GM03348 (cell line): Measurements from ENCODE around the gene LIM2.

Source experiments
- DNase-seq: peaks from one replicate; pipeline ENCODE4 v3.0.0; 2012; ENCODE audit warnings: low spot score

The LIM2 gene

DNA sequence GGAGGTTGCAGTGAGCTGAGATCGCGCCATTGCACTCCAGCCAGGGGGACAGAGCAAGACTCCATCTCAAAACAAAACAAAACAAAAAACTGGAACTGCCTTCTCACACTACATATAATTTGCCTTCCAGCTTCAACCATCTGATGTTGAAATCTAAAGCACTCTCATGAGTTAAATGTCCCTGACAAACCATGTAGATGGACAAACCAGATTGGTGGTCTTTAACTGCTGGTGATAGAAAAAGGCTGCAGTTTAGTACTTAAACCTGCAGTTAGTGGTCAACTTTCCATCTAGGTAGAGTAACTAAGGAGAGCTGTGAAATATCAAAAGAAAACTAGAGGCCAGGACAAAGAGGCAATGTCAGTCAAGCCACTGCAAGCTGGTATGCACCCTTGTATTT lies 8.4 kb upstream of the LIM2 start:
- no peak for DNase-seq

DNA sequence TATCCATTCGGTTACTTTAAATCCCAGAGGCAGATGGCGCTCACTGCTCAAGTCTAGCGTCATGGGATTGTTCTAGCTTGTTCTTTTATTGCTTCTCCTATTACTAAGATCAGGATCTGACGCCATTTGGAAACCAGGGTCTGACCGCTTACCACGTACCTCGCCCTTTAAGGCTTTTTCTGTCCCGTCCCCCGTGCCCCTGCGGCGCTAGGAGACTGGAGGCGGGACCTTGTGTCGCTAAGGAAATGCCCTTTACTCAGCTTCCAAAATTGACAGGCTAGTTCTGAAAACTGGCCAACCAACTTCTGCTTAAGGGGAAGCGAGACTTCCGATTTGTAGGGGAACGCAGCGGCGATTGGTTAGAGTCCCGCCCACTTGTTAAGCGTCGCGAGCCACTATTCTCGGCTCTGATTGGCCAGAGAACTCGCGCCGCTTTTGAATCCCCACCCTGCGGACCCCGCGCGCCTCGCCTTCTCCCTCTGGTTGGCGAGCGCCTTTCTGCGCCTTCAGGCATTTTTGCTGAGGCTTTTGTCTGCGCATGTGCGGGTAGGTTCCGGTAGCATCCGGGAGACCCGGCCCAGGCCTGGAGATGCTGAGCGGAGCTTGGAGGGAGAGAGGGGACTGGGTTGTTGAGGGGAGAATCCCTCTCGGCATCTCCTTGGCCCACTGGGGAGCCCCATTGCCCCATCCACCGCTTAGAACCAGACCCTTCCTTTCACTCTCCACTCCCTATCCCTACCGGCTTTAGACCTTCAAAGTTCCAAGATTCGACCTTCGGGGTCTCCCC lies 6.5 kb upstream of the LIM2 start:
- peak; percentile 98 for DNase-seq

DNA sequence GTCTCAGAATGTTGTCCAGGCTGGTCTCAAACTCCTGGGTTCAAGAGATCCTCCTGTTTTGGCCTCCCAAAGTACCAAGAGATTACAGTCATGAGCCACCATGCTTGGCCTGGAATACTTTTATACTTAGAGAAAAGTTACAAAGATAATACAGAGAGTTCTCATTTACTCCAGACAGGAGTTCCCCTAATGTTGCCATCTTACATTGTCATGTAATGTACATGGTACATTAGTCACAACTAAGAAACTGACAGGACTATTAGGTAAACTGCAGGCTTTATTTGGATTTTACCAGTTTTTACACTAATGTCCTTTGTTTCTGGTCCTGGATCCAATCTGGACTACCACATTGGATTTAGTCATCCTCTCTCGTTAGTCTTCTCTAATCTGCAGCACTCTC lies 4.9 kb upstream of the LIM2 start:
- no peak for DNase-seq

DNA sequence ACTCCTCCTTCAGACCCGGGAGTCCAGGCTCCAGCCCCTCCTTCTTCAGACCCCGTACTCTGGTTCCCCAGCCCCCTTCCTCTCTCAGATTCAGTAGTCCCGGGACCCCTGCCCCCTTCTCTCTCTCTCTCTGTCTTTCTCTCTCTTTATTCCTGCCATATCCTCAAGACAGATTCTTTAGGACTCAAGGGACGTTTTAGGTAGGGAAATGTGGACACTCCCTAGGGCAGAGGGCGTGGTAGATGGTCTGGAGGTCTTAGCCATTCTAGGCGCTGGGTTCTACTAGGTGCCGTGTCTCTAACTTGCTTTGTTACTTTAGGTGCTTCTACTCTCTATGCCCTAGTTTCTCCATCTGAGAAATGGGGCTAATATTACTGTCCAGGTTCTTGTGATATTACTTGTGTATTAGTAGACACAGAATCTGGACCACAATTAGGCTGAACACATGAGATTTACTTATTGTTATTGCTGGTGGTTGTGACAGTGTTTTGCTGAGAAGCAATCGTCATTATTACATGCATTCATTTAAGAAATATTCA lies 3.4 kb upstream of the LIM2 start:
- no peak for DNase-seq

DNA sequence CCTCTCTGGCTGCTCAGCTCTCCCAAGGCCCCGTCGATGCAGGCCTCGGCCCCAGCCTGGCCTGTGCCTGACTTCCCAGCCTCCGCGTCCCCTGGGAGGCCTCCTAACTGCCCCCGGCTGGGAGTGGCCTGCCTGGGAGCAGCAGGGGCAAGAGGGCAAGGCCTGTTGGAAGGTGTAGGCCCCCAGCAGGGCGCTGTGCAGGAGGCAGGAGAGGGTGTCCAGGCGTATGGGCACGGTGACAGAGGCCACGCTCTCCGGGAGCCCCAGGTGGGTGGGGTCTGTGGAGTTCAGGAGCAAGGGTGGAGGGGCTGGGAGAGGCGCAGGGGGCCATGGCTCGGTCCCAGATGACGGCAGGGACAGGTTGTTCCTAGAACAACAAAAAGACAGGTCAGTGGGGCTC lies 1.4 kb upstream of the LIM2 start:
- DNase-seq: no peak

DNA sequence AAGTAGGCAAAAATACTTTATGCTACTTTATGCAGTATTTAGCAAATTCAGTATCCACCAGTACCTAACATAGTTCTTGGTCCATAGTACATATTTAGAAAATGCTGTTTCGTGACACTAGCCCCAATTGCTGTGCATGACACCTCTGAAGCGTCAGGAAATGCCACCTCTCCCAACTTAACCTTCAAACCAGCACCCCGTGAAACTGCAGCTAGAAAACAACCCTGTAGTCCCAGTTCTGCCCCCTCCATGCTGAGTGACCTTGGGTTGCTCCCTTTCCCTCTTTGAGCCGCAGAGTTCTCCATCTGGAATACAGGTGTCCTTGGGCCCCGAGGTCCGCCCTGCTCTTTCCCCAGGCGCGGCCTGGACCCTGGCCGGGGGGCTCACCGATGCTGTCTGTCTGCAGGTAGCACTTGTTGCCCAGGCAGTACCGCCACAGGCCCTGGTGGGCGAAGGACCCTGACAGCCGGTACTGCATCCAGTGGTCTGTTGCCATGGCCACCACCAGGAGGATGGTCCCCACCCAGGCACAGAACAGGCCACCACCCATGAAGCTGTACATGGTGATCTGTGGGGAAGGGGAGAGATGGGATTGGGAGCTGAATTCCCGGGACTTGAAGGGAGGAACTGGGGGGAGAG lies 773 bp downstream of the LIM2 start:
- no peak for DNase-seq

DNA sequence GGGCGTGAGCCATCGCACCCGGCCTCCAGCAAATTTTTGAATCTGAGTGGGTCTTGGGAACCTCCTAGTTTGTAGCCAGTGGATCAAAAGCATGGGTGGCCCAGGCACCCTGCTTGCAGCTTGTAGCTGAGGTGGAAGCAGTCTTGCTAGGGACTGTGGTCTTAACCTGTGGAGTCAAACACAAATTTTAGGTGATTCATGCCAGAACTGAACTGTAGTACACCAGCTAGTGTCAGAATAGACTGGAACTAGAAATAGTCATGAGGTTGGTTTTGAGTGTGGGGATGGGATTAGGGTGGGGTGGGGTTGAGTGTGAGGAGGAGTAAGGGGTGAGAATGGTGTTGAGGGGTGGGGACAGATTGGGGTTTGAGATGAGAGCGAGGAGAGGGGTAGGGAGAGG lies 5.8 kb downstream of the LIM2 start:
- DNase-seq: no peak

DNA sequence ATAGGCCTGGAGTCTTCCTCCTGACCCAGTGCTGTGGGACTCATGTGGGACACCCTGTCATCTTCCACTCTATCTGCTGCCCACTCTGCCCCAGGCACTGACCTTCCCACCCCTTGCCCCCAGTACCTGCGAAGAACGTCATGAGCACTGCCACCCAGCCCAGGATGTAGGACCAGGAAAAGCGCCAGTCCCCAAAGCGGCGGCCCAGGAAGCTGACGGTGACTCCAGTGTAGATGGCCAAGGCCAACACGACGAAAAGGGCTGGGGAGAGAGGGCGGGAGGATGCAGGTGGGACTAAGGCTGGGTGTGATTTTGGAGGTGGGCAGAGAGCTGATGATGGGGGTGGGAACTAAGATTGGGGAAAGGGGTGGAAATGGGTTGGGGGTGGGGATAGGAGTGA lies 7.4 kb downstream of the LIM2 start:
- DNase-seq: no peak

DNA sequence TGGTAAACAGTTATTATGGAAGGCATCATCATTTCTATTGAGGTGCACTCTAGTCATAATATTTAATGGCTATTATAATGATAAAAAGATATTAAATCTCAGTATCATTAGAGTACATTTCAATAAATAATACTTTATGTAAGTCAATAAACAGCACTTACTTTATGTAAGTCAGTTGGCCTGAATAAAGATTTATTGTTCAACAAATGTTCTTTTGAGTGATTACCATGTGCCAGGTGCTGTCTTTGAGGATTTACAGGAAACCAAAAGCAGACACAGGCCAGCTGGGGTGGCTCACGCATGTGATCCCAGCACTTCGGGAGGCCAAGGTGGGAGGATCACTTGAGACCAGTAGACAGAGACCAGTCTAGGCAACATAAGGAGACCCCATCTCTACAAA lies 10.4 kb downstream of the LIM2 start:
- no peak for DNase-seq

DNA sequence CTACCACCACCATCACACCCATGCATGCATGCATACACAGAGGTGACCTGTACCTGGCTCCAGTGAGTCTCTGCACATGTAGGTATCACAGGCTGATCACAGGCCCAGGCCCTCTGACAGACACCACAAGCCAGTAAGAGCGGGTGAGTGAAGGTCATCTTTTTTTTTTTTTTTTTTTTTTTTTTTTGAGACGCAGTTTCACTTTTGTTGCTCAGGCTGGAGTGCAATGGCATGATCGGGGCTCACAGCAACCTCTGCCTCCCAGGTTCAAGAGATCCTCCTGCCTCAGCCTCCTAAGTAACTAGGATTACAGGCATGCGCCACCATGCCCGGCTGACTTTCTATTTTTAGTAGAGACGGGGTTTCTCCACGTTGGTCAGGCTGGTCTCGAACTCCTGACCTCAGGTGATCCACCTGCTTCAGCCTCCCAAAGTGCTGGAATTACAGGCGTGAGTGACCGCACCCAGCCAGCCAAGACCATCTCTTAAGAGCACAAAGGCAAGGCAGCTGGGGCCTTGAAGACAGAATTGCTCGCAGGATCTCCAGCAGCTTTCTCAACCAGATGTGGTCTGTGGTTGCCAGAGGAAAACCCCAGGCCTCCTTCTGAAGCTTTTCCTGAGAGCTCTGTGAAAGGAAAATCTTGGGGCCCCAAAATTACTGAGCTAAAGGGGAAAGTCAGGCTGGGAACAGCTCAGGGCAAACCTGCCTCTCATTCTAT lies 12.1 kb downstream of the LIM2 start:
- no peak for DNase-seq

DNA sequence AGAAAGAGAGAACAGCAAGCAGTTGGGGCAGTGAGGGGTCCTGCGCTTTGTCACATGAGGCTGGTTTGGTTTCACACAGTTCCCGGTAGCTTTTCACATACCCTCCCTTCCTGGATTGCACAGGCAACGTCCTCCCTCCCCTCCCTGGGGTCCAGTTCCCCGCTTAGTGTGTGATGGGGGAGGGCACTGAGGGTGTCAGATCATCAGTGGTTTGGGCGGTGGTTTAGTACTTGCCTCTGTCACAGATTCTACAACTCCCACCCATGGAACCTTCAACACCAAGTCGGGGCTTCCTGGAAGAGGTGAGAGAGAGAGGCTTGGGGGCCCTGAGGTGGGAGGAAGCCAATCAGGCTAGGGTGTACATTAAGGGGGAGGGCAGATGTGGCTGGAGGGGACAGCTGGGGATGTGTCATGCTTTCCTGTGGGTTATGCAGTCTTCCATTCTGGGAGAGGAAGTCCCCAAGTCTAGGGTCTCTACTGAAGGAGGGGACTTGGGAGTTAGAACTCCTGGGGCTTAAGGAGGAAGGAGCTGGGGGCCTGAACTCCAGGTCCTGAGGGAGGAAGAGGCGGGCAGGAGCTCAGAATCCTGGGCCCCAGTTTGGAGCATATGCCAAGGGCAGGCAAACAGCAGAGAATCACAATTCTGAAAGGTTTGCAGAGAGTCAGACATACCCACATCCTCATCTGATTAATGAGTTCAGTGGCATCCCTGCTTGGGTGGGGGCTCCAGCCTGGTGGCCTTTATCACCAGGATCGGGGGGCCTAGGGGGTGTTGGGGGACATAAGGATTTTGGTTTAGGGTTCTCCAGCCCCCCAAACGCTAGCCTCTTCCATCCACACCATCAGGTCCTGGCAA lies 14.9 kb downstream of the LIM2 start, which contains the start of gene NKG7:
Gene NKG7, minus strand, starts transcription at position 6 of the 856 bp plus-strand sequence. CDS start 119 bp downstream, outside the sequence.
- DNase-seq: no peak

DNA sequence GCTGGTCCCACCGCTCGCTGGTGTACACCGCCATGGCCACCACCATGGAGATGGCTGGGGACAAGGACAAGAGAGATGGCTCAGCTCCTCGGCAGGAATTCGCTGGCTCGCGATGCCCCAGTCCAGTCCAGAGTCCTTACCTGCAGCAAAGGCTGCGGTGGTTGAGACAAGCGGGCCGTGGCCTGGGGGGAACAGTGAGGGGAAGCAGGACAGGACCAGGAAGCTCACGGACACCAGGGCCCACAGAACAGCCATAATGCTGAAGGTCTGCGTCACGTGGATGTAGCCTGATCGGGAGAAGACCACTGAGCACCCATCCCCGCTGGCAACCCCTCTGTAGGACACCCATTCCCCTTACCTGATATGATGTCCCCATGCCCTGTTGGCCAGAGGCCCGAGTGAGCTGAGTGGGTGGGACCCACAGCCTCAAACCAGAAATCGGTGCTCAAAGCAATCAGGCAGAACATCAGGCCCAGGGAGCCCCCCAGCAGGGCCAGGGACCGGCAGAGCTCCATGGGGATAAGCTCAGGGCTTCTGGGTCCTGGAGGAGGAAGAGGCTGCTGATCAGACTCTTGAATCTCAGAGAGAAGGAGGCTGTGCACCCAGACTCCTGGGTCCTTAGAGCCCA lies 15.6 kb downstream of the LIM2 start:
- no peak for DNase-seq

DNA sequence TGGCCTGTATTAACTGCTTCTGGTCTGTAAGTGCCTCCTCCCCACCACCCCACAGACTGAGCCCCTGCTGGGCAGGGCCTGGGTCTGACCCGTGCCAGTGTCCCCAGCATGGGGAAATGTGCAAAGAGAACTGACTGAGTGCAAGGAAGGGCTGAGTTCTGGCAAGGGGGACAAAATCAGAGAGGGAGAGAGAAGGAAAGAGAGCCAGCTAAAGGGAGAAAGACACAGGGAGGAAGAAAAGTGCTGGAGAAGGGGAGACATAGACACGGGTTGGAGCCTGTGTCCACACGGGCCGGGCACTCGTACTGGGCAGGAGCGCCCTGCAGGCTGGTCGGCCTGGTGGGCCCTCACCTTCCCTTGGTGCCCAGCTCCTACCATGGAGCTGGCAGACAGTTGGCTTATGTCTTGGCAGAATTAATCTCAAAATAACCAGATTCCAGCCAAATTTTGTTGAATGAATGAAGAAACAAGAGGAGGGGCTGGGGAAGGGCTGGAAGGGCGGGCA lies 16.5 kb downstream of the LIM2 start:
- DNase-seq: no peak

DNA sequence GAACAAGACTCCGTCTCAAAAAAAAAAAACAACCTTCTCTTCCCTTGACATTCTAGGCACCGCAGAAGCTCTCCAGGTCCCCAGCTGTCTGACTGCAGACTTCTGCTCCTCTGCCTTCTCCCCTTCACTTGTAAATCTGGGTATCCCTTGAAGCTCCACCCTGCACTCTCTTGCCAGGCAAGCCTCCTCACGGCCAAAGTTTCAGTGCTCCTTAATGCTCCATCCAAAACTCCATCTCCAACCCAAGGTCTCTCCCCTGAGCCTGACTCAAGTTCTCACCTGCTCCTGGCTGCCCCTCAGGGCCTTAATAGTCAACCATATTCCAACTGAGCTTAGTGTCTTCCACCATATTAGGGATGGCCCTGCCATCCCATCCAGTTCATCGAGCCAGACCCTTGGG lies 17.5 kb downstream of the LIM2 start:
- DNase-seq: no peak

DNA sequence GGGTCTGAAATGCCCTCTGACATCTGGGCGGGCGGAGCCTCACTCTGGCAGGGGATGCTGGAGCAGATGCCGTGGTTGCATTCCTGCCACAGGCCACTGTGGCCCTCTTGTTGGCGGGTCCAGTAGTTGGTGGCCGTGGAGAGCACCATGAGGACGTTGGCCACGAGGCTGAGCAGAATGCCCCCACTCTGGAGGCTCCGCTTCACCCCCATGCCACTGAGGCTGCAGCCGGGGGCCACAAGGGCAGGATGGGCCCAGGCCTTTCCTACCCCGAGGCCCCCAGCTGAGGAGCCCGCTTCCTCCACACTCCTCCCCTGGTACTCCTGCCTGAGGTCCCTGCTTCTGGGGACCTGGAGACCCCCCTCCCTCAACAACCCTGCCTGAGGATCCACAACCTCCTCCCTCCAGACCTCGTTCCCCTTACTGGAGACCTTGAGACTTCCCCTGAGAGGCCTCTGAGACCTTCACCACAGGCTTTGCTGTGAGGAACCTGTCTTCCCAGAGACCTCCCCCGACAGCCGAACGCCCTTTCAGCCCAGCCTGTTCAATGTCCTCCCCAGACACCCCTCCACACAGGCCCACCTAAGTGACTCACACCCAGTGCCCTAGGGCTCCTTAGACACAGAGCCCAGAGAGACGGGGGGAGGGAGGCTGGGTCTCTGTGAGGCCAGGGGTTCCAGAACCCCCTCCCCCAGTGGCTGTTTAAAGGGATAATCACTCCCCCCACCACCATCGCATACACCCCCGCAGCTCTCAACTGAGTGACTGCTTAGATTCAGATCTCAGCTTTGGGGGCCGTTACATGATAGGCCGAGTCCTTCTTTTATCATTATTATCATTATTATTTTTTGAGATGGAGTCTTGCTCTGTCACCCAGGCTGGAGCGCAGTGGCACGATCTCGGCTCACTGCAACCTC lies 19.1 kb downstream of the LIM2 start, which contains the start of gene CLDND2:
Gene CLDND2, minus strand, starts transcription at position 638 of the 917 bp plus-strand sequence. Its CDS starts 426 bp downstream, at position 212.
- peak; percentile 39 for DNase-seq

DNA sequence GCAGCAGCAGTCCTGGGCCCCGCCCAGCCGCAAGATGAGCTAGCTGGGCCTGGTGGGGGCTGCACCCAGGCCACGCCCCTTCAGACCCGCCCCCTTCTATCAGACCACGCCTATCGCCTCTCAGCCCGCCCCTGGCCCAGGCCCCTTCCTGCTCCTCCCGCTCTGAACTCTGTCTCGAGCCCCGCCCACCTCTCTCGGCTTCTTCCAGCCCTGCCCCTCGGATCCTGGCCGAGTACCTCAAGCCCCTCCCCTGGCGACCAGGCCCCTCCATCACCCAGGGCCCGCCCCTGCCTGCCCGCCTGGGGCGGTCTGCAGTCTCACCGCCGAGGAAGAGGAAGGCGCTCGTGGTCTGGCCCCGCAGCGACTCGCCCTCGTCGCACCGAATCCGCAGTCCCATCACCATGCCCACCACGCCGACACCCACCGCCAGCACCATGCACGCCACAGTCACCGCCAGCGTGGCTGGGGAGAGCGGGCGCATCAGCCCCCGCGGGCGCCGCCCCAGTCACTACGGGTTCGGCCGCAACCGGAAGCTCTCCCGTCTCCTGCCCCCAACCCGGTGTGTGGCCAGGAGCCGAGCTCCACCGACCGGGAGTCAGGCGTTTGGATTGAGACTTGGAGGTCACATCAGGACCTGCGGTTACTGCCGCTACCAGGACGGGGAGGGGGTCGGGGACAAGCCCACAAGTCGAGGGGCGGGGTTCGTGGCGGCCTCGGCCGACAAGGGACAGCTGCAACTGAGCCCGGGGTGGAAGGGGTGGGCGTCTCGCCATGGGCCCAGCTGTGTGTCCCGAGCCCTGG lies 20.0 kb downstream of the LIM2 start:
- peak; percentile 99 for DNase-seq

DNA sequence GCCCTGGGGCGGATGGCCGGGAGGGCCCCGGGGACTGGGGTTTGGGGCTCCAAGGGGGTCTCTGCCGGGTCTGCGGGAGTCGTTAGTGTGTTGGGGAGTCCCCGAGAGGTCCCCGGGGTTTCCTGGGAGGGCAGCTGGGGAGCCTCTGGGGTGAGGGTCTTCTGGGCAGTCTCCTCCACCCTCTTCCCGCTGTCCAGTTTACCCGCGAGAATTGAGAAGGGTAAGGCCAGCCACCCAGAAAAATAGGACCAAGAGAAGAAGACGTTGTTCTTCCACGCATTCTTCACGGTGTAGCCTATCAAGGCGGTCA lies 20.6 kb downstream of the LIM2 start:
- DNase-seq: no peak

DNA sequence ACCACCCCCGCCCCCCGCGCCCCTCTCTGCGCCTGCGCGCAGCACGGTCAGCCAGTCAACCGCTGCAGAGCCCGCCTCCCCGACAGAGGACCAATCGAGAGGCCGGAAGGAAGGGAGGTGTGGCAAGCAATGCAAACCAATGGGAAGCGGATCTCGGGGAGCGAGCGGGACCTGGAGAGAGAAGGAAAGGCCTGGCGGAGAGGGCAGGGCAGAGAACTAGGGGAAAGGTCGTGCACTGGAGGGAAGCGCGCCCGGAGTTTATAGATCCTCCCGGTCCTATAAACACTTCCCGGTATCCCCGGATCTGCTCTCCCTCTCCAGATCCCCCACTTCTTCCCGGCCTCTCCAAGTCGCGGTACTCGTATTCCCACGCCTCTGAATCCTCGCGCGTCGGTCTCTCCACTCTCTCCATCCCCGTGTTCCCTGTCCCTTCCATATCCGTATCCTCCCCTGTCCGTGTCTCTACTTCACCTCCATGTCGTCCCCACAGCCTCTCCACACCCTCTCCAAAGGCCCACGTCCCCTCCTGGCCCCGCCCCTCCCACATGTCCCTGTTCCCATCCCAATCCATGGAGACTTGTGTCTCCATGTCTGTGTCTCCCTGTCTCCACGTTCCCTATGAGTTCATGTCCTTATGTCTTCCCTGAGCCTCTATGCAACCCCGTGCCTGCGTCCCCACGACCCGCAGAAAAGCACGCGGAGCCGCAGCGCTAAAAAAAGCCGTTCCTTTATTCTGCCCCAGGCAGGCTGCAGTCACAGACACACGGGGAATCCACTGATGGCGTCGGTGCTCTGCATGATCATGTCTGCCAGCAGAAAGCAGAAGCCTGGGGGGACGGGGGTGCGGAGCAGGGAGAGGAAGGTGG lies 21.2 kb downstream of the LIM2 start:
- DNase-seq: peak; percentile 99
